HG03196 (cell line): ENCODE results near the gene GID8.

Source experiments
- ATAC-seq: cut with Tn5 transposase; IDR thresholded peaks from one replicate; pipeline ENCODE4 v1.9.1; 2021; ENCODE audit not compliant: unreplicated experiment

Gene GID8

DNA sequence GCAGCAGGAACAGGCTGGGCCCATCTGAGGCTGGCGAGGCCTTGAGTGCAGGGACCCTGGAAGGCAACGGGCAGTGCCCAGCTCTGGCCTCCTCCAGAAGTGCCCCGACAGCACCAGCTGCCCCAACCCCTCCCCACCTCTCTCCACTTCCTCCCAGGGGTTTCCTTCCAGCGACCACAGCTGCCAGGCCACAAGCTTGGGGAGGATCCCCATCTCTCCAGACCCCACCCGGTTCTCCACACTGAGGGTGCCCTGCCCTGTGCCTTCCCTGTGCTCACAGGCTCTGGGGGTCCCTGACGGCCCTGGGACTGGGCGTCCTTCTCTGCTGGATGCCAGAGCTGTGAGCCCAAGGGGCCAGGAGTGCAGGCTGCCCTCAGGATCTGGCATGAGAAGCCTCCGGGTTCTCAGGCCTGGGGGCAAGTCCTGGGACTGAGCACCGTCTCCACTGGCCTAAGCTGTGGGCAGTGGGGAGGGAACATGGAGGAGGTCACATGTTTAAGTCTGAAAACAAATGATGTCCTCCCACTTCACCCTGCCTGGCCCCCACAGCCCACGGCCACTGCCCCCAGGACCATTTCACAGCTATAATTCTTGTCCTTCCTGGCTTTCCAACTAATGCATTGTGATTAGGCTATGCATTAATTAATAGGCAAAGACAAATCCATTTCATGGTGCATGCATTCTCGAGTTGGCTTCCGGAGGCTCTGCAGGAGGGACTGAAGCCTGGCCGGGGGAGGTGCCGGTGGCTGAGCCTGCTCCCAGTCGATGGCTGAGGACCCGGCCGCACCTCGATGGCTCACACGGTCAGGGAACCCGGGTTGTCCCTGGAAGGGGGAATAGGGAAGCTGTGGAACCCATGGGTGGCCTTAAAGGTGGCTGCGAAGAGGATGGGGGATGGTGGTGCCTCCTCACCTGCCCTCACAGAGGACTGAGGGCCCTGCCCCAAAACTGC, 44.5 kb downstream of the GID8 start:
- no peak for ATAC-seq

GRCh38 chr20:62983210-62983609, 45.3 kb downstream of the GID8 start:
- ATAC-seq, result no peak

- no peak for ATAC-seq
Observed at GRCh38 chr20:62984666-62985443, 46.9 kb downstream of the GID8 start.

DNA sequence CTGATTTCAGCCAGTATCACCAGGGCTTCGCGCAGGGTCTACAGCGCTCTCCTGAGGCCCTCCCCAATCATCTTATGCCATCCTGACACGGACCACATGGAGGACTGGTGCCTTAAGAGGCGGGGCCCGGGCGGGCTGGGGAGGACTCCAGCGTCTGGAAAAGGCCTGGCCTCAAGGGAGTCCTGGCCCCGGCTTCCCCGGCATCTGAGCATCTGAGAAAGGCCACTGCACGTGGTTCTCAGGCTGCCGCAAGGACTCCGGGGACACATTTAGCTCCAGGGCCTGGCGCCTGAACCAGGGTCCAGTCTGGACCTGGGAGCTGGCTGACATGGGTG, 47.5 kb downstream of the GID8 start:
- ATAC-seq, result no peak

- no peak for ATAC-seq
Observed at GRCh38 chr20:62986257-62986800, 48.4 kb downstream of the GID8 start.

DNA sequence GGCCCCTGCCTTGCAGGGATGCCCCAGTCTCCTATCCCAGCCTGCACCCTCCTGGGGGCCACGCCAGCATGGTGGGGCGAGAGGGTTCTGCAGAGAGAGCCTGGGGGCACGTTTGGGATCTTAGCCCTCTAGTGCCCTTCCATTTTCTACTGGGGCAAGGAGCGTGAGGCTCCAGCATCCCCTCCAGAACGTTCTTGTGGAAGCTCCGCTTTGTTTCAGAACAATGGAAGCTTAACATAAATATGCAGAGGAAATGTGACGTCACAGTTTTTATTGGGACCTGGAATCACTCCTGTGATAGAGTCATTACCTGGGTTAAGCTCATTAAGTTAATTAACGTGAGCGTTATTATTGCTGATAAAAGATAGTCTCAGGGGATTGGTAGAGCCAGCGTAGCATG, 49.2 kb downstream of the GID8 start:
- ATAC-seq, result no peak

GRCh38 chr20:62989201-62989601, 51.3 kb downstream of the GID8 start:
- ATAC-seq, result no peak

DNA sequence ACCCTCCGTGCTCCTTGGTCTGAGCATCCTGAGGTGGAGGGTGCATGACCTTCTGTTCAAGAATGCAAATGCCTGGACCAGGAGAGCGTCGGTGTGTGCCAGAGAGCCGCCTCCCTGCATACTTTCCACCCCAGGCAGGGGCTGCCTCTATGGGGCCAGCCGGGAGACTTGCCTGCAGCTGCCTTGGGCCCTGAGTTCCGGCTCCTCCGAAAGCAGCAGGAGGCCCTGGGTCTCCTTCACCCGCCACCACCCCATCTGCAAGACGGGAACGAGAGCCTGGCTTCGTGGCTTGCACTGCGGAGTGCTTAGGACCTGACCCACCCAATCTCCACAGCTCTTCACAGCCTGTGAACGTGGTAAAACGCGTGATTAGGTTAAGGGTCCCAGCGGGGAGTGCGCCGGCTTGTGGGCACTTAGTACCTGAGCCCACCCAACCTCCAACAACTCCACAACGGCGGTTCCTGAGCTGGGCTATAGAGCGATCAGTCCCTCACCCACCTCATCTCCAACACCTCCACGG, 52.4 kb downstream of the GID8 start:
- ATAC-seq, result no peak

GRCh38 chr20:62991196-62991807, 53.4 kb downstream of the GID8 start:
- no peak for ATAC-seq

DNA sequence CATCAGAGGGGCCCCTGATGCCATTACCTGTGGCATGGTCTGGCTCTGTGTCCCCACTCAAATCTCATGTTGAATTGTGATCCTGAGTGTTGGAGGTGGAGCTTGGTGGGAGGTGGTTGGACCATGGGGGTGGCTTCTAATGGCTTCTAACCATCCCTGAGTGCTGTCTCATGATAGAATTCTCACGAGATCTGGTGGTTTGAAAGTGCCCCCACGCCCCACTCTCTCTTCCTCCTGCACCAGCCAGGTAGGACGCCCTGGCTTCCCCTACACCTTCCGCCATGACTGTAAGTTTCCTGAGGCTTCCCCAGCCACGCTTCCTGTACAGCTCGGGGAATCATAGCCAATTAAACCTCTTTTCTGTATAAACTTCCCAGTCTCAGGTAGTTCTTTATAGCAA, 53.9 kb downstream of the GID8 start:
- ATAC-seq, result no peak

DNA sequence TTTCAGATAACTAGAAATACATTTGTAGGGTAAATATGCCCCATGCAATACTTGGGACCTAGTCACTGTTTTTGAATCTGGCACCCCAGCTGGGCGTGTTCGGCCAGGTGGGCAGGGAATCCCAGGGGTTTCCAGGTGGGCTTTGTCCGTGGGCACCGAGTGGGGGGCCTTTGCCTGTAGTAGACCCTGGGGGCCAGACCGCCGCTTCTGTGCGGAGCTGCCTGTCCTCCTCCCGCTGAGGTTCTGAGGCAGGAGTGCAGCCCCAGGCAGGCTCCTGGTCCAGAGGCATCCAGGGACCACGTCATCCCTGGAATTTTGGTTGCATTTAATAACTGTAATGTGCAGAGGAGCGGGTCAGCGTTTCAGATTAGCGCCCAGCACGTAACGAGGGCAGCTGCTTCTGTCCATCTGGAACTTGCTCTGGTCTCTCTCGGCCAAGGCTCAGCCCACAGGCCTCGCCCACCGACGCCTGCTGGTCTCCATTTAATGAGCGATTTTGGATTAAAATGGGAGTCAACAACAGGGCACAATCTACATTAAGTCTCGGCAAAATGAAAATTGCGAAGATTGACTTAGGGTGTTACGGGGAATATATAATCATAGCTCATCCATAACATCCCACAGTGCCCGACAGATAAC, 56.0 kb downstream of the GID8 start:
- no peak for ATAC-seq

- ATAC-seq, result no peak
Observed at GRCh38 chr20:62994869-62995281, 56.9 kb downstream of the GID8 start.

GRCh38 chr20:62995481-62995880, 57.5 kb downstream of the GID8 start:
- no peak for ATAC-seq

GRCh38 chr20:62995898-62996595, 58.1 kb downstream of the GID8 start:
- no peak for ATAC-seq

DNA sequence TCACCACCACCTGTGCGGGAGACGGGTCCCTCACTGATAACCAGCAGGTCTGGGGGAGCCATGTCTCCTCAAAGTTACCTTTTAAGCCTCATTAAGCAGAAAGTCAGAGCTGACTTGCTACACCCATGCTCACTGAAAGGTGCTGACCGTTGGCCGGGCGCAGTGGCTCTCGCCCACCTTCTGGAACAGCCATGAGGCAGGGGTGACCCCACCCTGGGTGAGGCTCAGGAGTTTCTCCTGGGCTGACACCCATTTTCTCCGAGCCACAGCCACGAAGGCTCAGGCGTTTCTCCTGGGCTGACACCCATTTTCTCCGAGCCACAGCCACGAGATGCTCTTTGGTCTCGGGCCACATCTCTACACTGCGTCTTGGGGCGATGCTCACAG, 58.6 kb downstream of the GID8 start:
- no peak for ATAC-seq

GRCh38 chr20:62997417-62998035, 59.6 kb downstream of the GID8 start:
- no peak for ATAC-seq
